CD4-positive, alpha-beta T cell (primary cell): Measurements from ENCODE around the gene HERPUD2. TPM values are rescaled to one million over a fixed set of nuclear protein-coding genes. Genes with fewer than 3 reads are reported as not detected.

Experiments
- ATAC-seq: fragments of 200-7000 bp; cut with Tn5 transposase; one replicate; pipeline ENCODE4 v1.10.0; 2022; ENCODE audit warnings: mild to moderate bottlenecking; ENCODE audit not compliant: poor library complexity
- CTCF ChIA-PET: fragments of 350-600 bp; sonication (Branson Sonifier 250); formaldehyde crosslinking; loops from one replicate; lab custom pipeline; 2021; ENCODE audit warnings: antibody characterized with exemption, inconsistent platforms; lab: Charles Lee
- POLR2A ChIA-PET: fragments of 350-600 bp; sonication (Branson Sonifier 250); formaldehyde crosslinking; loops from one replicate; lab custom pipeline; 2021; ENCODE audit warnings: antibody characterized with exemption, inconsistent platforms; lab: Charles Lee
- DNase-seq, 14 experiments: peaks; one replicate each; pipeline ENCODE4 v3.0.0-alpha.2; 2013 to 2020; ENCODE audit warnings: mixed read lengths in 2 of 14
- H3K27ac ChIP-seq, 2 donors: one replicate each; pipeline versions ENCODE4 v1.5.1 to v1.7.0; 2013; ENCODE audit warnings: low read length in 2 of 2, low read depth in 1 of 2, mild to moderate bottlenecking in 1 of 2
- H3K27me3 ChIP-seq, 2 experiments: 1 replicate in 1 of 2; 2 replicates in 1 of 2; pipeline versions ENCODE4 v1.6.1 to v1.7.0; 2013; ENCODE audit warnings: low read length in 2 of 2, control low read depth in 1 of 2, mild to moderate bottlenecking in 1 of 2, moderate library complexity in 1 of 2; ENCODE audit not compliant: insufficient read depth in 2 of 2, control insufficient read depth in 1 of 2
- H3K36me3 ChIP-seq: one replicate; pipeline ENCODE4 v1.6.1; 2013; ENCODE audit warnings: low read length, control low read depth; ENCODE audit not compliant: insufficient read depth
- H3K4me1 ChIP-seq: one replicate; pipeline ENCODE4 v1.6.1; 2013; ENCODE audit warnings: low read length, control low read depth; ENCODE audit not compliant: insufficient read depth
- H3K4me3 ChIP-seq: one replicate; pipeline ENCODE4 v1.5.1; 2013; ENCODE audit warnings: mild to moderate bottlenecking, low read length, moderate library complexity
- H3K9me3 ChIP-seq, 2 experiments: 1 replicate in 1 of 2; 2 replicates in 1 of 2; pipeline versions ENCODE4 v1.6.1 to v1.7.0; 2013; ENCODE audit warnings: low read length in 2 of 2, mild to moderate bottlenecking in 2 of 2, control low read depth in 1 of 2, moderate library complexity in 1 of 2; ENCODE audit not compliant: control insufficient read depth in 1 of 2, insufficient read depth in 1 of 2
- H3K27ac Mint-ChIP-seq: one replicate; pipeline ENCODE4 v1.8.0; 2020; ENCODE audit warnings: mixed read lengths
- H3K27me3 Mint-ChIP-seq: one replicate; pipeline ENCODE4 v1.8.0; 2021; ENCODE audit warnings: mixed read lengths
- H3K36me3 Mint-ChIP-seq: one replicate; pipeline ENCODE4 v1.8.0; 2021; ENCODE audit warnings: low read depth, mixed read lengths
- H3K4me1 Mint-ChIP-seq: one replicate; pipeline ENCODE4 v1.8.0; 2021; ENCODE audit warnings: low read depth, mixed read lengths
- H3K4me3 Mint-ChIP-seq: one replicate; pipeline ENCODE4 v1.8.0; 2020; ENCODE audit warnings: mild to moderate bottlenecking, mixed read lengths
- H3K9me3 Mint-ChIP-seq: one replicate; pipeline ENCODE4 v1.8.0; 2020; ENCODE audit warnings: mixed read lengths
- CTCF ChIP-seq: fragments of 200-600 bp; IDR thresholded peaks from one replicate; pipeline ENCODE4 v1.8.0; 2022; ENCODE audit warnings: antibody characterized with exemption, mild to moderate bottlenecking
- intact Hi-C, 2 experiments: fragments of 100-400 bp; cut with DNase I in 1 of 2; cut with micrococcal nuclease in 1 of 2; formaldehyde crosslinking; loops; one replicate each; pipeline versions ENCODE4 v1.15.1 to v1.9.0; 2023 to 2025; cut with DNase I, micrococcal nuclease
- total RNA-seq, 174 experiments: library from RNA in 2 of 174; stranded (reverse) in 2 of 174; gene quantifications; one replicate each; pipeline ENCODE4 v1.2.3 and lab custom pipeline; 2021 to 2026

The HERPUD2 gene
- total RNA-seq, 2 experiments from 2014 or later, result 113 to 127 TPM

- no peaks in the 10 kb centered on the region for H3K4me1 Mint-ChIP-seq
- H3K4me3 Mint-ChIP-seq, result no peak overlapping the region
- no peak overlapping the region for H3K27ac Mint-ChIP-seq
- intact Hi-C loops, result no loop called here
- no peaks in the 10 kb centered on the region for H3K9me3 Mint-ChIP-seq
- H3K27me3 Mint-ChIP-seq, result no peaks in the 10 kb centered on the region
- TF ChIP-seq CTCF, result no peak
- no peaks in the 10 kb centered on the region for H3K4me1 ChIP-seq
- ATAC-seq (no peak), DNase-seq (no peak)
- H3K27ac ChIP-seq, result no peak overlapping the region
- no peaks in the 10 kb centered on the region for H3K9me3 ChIP-seq
- ChIA-PET POLR2A (no interaction called here), CTCF (interaction anchor here (1.1 kb wide), 1 partner anchor 322 kb away, joined by 3 read pairs; no protein-coding TSS in a partner anchor)
- H3K4me3 ChIP-seq, result no peak overlapping the region
- no peaks in the 10 kb centered on the region for H3K27me3 ChIP-seq
- H3K36me3 Mint-ChIP-seq, result no peaks in the 10 kb centered on the region
- no peaks in the 10 kb centered on the region for H3K36me3 ChIP-seq
Observed at GRCh38 chr7:35599645-35600044, 95.3 kb downstream of the HERPUD2 start.

GRCh38 chr7:35599061-35599460 lies 95.9 kb downstream of the HERPUD2 start:
- Mint-ChIP-seq H3K4me1 (no peaks in the 10 kb centered on the region), H3K27ac (no peak overlapping the region), H3K36me3 (no peaks in the 10 kb centered on the region), H3K9me3 (no peaks in the 10 kb centered on the region), H3K27me3 (no peaks in the 10 kb centered on the region), H3K4me3 (no peak overlapping the region)
- TF ChIP-seq CTCF, result no peak
- H3K4me1 ChIP-seq, result no peaks in the 10 kb centered on the region
- POLR2A ChIA-PET, result no interaction called here
- CTCF ChIA-PET, result interaction anchor here (1.1 kb wide), 1 partner anchor 322 kb away, joined by 3 read pairs; no protein-coding TSS in a partner anchor
- H3K4me3 ChIP-seq, result no peak overlapping the region
- no peaks in the 10 kb centered on the region for H3K36me3 ChIP-seq
- H3K27me3 ChIP-seq, result no peaks in the 10 kb centered on the region
- DNase-seq, result no peak
- no peak overlapping the region for H3K27ac ChIP-seq
- H3K9me3 ChIP-seq, result no peaks in the 10 kb centered on the region
- no peak for ATAC-seq
- intact Hi-C loops, result no loop called here

- Histone ChIP-seq H3K27me3 (no peaks in the 10 kb centered on the region), H3K27ac (no peak overlapping the region), H3K36me3 (no peaks in the 10 kb centered on the region), H3K4me3 (no peak overlapping the region), H3K9me3 (no peaks in the 10 kb centered on the region), H3K4me1 (no peaks in the 10 kb centered on the region)
- Mint-ChIP-seq H3K27ac (no peak overlapping the region), H3K4me1 (no peaks in the 10 kb centered on the region), H3K9me3 (no peaks in the 10 kb centered on the region), H3K36me3 (no peaks in the 10 kb centered on the region), H3K4me3 (no peak overlapping the region), H3K27me3 (no peaks in the 10 kb centered on the region)
- ATAC-seq, result no peak
- no peak for DNase-seq
- intact Hi-C loops, result no loop called here
- ChIA-PET POLR2A (no interaction called here), CTCF (interaction anchor here (1.4 kb wide), 1 partner anchor 28 kb away, joined by 3 read pairs; no protein-coding TSS in a partner anchor)
- no peak for TF ChIP-seq CTCF
Observed at GRCh38 chr7:35596061-35596460, 98.9 kb downstream of the HERPUD2 start.
